ENCODE results near the gene KRT80.

DNA sequence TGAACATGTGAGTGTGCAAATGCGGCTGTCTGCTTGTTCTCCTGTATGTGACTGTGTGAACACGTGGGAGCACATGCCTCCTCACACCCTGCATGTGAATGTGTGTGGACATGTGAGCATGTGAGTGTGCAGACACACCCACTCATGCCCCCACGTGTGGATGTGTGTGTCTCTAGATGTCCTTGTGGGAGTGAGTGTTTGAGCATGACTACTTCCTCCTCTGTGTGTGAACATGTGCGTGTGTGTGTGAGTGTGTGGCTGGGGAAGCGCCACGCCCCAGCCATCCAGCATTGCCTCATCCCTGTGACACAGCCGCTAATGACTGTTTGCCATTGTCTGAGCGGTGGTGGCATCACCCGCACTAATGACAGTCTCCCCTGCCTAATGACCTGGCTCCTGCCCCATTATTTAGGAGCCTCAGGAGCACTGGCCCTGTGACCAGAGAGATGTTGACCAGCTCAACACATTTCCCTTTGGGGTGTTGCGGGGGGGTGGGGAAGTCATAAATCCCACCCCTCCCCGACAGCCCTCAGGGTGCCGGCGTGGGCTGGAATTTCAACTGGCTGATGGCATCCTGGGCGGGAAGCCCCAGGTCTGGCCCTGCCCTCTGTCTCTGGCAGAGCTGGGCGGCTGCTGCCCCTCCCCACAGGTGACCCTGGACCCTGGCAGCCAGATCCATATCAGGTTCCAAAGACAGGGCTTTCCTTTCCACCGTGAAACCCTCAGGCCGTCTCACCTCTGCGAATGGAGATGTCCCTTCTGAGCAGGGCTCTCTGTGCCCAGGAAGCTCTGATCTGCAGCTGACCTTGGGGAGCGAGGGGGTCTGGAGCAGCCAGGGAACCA is 11.5 kb upstream of the KRT80 start:
- TF ChIP-seq CTCF (IDR thresholded peaks at IDR 0.05) (no peak), POLR2A (IDR thresholded peaks at IDR 0.05) (no peak)

All from uterus (tissue), 2 donors.